NCI-H748 treated with DMSO at 0.1 percent for 48 hours (cell line): ENCODE results near the gene EHMT1.

ENCODE experiments used
- DNase-seq: peaks from one replicate; lab custom pipeline; 2025; lab: John Stamatoyannopoulos, UW

The EHMT1 gene

DNA sequence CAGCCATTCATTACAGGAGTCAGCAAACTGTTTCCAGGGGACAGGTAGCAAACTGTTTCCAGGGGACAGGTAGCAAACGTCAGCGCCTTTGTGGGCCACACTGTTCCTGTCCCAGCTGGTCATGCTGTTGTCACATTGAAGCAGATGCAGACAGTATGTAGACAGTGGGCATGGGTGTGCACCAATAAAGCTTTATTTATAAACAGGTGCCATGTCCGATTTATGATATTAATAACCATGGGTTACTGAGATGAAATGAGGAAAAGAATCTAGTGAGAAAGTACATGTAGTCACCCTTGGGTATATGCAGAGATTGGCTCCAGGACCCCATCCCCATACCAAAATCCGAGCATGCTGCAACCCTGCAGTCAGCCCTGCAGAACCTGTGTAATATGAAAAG, 122.5 kb downstream of the EHMT1 start:
- DNase-seq = no peak

DNA sequence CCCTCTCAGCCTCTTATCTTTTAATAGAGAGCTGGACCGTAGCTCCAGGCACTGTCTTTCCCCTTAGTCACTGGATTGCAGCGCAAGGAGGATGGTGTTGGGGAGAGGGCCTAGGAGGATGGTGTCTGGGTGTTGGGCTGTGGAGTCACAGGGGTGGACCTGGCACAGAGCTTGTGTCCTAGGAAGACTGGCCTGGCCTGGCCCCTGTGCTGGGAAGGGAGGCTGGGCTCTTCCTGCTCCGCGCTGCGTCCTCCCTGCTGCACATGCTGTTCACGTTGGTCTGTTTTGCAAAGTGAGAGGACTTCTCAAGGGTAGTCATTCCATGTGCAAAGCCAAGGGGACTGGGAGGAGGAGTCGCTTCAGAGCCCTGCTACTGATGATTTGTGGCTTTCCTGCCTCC, 123.9 kb downstream of the EHMT1 start:
- DNase-seq = no peak

DNA sequence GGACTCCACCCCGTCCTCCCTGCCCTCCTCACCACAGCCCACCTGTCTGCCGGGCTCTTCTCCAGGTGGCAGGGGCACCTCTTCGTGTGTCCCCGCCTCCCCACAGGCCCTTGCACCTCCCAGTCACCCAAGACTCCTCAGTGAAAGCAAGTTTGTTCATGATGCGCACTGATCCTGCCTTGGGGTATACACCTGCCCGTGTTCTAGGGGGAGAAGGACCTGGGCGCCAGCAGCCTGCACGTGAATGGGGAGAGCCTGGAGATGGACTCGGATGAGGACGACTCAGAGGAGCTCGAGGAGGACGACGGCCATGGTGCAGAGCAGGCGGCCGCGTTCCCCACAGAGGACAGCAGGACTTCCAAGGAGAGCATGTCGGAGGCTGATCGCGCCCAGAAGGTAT, 124.9 kb downstream of the EHMT1 start:
- no peak for DNase-seq

DNA sequence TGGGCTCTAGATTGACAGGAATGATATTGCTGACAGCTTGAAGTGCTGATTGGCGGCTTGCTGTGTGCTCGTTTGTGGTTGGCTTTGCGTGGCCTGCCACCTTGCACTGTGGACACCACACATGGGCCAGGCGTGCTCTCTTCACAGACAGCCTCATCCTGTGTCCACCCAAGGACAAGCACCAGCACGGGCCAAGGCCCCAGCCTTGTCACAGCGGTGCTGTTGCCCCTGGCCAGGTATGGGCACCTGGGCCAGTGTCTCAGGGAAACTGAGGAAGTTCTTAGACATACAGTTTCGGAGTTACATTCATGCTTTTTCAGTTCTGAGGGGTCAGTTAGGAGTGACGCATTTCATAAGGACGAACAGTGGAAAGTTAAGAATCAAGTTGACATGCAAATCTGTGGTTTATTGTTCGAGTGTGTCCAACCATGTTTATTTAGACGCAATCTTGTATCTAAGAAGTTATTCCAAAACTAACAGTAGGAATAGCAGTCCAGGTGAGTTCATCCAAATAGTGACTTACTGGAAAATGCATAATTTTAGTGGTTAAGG, 125.9 kb downstream of the EHMT1 start:
- DNase-seq = no peak

DNA sequence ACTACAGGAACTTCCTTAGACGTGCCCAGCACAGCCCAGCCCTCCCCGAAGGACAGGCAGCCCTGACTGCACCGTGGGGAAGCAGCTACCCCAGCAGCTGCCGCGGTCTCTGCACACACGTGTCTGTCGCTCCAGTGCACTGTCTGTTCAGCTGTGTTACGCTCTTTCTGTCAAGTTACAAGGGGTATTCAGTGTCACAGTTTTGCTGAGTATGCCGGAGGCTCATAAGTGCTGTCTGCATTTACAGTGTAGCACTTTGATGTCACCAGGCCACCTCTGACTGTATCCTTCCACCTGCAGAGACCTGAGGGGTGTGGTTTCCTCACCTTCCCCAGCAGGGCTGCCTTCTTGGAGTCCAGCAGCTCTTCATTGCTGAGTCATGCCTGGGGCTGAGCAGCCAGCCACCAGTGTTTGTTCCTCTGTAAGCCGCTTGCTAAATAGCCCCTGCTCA, 126.8 kb downstream of the EHMT1 start:
- no peak for DNase-seq

DNA sequence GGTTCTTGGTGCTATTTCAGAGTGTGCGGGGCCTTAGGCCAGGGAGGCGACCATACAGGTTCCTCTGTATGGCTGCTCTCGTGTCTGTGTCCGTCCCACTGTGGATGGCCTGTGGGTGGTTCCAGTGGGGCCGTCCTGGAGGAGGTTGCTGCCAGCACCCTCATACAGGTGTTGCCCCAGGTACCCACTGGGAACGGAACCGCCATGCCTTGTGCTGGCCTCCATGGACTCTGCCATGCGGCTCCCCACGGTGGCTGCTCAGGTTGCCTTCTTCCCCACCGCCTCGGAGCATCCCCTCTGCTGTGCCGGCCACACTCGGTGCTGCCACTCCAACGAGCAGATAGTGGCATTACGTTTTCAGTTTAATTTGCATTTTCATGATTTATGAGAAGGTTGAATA, 129.5 kb downstream of the EHMT1 start:
- no peak for DNase-seq

DNA sequence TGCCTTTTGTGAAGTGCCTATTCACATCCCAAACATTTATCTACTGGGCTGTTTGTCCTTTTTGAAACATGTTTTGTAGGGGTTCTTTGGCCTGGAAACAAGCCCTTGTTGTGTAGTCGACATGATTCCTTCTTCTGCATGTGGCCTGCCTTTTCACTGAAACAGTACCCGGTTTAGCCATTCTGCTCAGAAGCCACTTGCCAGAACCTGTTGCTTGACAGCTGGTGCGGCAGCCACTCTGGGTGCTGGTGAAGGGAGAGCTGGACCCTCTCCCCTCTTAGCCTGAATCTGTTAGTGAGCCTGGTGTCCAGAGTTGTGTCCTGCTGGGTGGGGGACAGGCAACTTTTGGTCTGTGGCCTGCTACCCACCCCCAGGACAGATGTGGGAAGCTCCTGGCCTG, 129.9 kb downstream of the EHMT1 start:
- DNase-seq = no peak

DNA sequence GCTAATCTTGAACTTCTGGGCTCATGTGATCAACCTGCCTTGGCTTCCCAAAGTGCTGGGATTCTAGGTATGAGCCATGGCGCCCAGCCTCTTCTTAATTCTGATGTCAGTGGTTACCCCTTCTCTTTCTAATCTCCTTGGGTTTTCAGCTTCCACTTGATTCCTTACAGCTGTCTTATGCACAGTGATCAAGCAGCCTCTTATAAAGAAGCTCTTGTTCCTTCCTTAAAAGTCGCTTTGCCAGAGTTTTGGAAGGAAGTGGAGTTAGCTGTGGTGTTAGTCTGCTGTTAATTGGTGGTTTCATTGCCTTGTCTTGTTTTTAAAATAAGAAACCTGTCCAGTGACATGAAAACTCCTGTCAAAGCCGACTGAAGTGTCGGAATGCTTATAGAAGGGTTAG, 130.7 kb downstream of the EHMT1 start:
- no peak for DNase-seq

DNA sequence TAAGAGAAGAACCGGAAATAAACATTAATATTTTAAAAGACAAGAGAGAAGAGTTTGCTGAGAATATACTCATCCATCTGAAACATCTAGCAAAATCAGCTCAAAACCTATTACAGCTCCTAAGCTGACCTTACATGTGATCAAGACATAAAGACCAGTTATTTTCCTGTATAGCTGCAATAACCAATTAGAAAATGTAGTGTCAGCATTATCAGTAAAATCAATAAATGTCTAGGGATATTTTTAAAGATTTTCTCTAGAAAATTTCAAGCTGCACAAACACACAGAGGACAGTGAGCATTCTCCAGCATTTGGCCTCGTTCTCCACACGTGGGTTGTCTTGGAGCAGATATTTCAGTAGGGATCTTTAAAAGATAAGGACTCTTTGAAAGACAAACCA, 131.2 kb downstream of the EHMT1 start:
- no peak for DNase-seq

DNA sequence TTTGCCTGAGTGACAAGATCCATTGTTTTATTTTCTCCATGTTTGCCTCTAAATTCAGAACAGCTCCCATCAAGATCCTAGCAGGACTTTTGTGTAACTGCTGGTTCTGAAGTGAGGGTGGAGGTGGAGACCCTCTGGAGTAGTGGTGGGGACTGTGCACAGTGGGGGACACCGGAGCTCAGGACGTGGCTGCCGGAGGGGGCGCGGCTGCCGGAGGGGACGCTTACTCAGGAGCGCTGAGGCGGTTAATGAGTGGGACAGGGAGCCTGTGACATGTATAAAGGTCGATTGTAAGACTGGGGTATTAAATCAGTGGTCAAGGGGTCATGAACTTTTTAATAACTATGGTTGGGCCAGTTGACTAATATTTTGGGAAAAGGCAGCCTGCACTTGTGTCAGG, 131.8 kb downstream of the EHMT1 start:
- DNase-seq = no peak

DNA sequence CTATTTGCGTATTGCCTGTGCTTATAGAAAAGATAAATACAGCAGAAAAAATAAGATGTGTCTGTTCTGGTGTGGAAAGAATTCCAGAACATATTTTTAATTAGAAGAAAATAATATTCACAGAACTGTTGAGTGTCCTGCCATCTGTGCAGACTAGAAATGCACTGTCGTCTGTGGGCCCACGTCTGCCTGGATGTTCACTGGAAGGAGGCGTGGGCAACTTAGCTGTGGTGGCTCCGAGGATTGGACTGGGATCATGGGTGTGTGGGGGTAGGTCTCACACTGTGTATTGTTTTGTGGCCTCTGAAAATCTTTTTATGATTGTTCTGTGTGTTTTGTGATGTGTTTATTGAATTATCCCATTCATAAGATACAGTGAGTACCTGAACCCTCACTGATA, 132.8 kb downstream of the EHMT1 start:
- DNase-seq = no peak

DNA sequence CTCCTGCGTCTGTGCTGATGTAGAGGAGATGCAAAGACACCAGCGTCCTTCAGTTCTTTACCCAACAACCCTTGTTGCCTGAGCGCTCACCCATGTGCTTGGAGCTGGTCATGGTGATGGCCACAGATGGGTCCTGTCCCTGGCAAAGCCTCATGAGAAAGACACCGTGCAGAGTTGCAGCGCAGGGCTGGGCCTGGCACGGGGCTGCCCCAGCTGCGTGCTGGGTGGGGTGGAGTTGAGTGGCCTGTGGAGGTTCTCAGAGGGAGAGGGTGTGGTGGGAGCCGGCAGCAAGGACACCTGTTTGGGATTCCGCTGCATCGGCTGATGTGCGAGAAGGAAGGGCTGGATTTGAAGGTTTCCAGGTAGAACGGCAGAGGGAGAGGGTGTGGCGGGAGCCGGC, 133.6 kb downstream of the EHMT1 start:
- DNase-seq = no peak

DNA sequence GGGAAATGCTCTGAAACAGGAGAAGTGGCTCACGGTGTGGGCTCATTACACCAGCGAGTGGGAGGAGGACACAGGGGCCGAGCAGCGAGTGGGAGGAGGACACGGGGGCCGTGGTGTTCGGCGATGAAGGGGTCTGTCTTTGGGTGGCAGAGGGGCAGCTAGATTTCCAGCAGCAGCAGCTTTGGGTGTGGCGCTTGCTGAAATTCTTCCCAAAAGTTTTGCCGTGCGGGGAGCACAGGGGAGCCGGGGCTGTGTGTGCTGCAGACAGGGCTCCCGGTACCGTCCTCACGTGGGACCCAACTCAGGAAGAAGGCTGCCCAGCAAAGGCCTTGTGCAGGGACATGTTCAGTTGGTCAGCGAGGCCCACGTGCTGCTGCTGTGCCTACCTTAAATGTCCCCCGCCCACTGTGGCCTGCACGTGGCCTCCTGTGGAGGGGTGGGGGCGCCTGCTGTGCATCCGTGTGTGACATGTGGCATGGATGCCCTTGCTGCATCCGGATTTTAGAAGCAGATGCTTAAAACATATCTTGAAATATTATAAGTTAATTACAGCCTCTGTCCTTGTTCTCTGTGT, 134.5 kb downstream of the EHMT1 start:
- DNase-seq = no peak

DNA sequence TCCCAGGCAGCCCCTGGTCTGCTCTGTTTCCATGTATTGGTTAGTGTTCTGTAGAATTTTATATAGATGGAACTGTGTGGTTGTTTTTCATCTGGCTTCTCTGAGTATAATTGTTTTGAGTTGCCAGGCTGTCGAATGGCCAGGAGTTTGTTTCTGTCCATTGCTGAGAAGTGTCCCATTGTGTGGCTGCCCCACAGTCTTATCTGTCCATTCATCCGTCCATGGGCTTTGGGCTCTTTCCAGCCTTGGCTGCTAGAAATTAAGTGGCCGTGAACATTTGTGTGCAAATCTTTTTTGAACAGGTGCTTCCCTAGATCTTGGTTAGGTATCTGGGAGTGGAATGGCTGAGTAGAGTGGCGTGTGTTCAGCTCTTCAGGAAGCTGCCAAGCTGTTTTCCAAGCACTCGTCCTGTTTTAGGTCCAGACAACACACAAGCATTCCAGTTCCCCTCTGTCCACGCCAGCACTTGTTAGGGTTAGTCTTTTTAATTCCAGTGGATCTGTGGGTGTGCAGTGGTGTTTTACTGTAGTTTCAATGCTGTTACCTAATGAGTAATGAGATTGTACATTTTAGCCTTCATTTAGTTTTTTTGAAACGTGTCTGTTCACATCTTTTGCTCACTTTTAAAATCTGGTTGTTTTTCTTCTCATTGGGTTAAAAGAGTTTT, 136.6 kb downstream of the EHMT1 start:
- DNase-seq = no peak

DNA sequence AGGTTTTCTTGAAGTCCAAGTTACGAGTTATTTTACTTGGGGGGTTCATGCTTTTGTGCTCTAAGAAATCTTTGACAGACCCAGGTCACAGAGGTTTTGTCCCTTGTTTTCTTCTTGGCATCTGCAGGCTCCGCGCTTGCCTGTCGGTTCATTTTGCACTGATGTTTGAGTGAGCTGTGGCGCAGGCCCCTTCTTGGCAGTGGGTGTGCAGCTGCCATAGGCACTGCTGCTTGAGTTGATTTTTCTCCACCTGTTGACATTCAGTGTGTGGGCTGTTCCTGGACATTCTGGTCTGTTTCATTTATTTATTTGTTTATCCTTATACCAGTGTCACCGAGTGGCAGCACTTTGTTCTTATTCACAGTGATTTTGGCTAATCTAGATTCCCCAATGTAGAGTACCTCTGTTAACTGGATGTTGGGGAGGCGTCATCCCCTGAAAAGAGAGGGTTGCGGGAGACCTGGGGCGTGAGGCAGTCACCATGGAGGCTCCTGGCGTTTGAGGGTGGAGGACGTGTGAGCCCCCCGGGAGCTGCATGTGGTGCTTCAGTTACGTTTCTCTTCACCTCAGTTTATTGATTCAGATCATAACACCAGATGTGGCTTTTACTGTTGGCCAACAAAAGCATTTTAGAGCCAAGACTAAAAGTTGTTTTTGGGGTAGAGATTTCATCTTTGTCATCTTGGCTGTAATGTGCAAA, 137.4 kb downstream of the EHMT1 start:
- DNase-seq = no peak

DNA sequence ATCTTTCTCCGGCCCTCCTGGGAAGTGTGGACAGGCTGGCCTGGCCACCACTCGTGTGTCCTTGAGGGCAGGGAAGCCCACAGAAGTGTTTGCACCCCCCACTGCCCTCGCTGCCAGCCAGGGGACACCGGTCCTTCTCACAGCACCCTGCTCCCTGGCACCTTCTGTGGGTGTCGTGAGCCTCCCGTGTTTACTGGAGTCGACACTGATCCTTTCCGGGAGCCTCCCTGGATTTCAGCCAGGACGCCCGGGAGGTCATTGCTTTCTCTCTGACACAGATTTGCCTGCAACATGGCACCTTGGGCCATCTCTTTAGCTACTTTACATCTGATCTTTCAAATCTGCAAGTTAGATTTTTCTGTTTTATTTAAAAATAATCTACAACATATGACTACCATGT, 138.3 kb downstream of the EHMT1 start:
- no peak for DNase-seq

DNA sequence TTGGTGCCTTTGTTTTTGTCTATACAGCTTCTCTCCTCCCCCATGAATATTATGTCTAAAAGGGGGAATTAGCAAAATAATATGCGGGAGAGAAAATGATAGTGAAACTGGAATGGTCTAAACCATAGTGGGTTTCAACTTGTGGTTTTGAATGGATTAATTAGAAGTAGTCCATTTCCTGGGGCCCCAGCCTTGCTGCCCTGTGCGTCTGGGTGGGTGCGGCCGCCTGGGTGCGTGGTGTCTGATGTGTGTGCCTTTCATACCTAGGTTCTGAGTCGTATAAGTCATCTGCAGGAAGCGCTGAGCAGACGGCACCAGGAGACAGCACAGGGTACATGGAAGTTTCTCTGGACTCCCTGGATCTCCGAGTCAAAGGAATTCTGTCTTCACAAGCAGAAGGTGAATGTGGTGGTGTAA, 138.8 kb downstream of the EHMT1 start:
- DNase-seq = no peak

DNA sequence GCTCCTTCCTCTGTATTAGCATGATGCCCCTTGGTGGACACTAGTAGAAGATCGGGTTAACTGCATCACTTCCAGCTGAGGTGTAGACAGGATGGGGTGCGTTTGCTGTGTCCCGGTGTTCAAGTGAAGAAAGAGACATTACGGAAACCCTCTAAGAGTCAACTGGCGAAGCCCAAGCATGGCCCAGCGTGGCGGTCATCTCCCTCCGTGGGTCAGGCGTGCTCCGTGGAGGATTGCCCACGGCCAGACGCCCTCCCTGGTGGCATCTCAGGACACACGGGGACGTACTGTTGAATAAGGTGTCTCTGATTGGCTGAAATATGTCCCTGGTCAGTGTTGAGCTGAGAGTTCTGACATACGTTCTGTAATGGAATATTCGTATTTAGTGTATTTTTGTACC, 139.3 kb downstream of the EHMT1 start:
- no peak for DNase-seq

DNA sequence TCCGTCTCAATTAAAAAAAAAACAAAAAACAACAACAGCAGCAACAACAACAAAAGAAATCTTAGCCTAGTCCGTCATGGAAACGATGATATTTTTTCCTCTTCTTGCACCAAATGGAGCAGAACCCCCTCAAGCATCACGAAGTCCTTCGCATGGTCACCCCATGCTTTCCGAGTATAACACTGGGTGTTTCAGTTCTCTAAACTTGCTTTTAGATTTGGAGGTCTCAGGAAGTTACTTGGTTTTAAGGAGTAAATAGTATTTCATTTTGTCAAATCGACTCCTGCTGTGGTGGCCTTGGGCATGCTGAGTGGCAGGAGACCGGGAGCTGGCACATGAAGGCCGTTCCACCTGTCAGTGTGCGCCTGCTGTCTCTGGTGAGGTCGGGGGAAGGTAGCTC, 140.3 kb downstream of the EHMT1 start:
- no peak for DNase-seq

DNA sequence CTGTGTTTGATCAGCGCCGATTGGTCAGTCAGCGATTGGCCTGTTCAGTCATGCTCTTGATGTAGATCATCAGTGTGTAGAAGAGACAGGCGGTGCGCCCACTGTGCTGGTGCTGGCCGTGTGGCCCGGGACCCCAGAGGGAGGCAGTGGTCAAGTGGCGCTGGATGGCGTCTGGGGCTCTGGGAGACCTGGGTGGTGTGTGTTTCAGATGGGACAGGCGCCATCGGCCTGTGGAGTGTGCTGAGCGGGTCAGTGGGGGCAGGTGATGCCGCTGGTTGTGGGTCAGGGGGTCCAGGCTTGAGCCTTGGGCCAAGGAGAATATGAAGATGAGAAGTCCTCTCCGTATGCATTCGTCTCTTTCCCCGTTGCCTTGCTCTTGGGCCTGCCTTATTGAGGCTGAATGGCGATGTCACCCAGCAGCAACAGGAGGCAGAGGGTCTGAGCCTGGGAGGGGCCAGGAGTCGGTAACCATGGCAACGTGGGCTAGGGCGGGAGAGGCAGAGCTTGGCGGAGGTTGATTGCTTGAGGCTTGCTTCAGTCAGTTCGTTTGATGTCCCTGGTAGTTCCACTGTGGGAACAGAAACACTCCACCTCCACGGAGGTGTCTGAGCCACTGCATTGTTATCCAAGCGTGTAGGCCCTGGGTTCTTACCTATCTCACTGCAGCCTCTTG, 141.0 kb downstream of the EHMT1 start:
- no peak for DNase-seq

DNA sequence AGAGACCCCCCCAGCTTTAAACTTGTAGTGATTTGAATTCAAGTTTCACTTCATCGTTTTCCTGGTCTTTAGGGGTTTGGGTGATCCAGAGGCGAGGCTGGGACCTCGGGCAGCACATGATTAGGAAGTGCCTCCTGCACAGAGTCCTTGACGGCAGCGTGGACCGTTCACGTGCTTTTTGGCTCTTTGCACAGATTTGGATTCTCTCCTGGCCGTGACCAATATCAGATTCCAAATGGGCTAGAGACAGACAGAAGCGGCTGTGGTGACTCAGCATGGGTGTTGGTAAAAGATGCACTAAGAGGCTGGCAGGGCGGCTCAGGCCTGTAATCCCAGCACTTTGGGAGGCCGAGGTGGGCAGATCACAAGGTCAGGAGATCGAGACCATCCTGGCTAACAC, 141.6 kb downstream of the EHMT1 start:
- no peak for DNase-seq

DNA sequence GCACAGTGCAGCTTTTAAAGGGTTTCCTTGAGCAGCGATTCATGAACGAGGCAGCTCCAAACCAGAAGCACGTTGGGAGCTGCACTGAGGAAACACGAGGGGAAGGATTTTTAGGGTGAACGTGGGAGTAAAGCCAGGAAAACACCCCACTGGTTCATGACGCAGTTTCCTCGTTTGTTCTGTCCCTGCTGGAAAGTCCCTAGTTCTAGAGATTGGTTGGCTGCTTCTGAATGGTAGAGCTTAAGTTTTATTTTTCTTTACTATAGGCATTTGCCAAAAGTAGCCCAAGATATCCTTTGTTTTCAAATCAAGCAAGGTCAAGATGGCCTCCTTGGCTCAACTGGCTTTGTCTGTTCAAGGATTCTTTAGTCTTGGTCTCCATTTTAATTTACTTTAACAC, 142.2 kb downstream of the EHMT1 start:
- no peak for DNase-seq

DNA sequence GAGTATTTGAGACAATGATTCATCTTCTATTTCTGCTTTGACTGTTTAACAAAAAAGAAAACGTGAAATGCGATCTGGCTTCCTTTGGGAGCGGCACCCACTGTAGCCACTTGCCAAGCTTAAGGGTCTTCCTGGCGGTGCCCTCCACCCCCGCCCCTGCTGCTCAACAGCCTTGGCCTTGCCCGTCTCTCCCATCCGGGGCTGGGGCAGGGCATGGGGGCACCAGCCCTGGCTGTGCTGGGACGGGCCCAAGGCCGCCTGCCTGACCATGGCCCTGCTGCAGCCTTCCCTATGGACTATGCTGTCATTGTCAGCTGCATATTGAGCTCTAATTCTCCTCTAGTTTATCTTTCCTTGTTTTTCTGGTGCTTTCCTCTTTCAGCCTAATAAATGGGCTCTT, 143.0 kb downstream of the EHMT1 start:
- no peak for DNase-seq
